ACC112 (cell line): ENCODE data around the gene RPRD1B.

ENCODE experiments used
- H2AFZ ChIP-seq: fragments of 200-600 bp; sonication (generic); one replicate; pipeline ENCODE4 v1.6.0; 2017; ENCODE audit warnings: antibody characterized with exemption, low read length; ENCODE audit not compliant: unreplicated experiment
- H3K27ac ChIP-seq: fragments of 200-600 bp; sonication (generic); 2 replicates; pipeline ENCODE4 v1.5.1; 2014; ENCODE audit warnings: low read depth, mild to moderate bottlenecking, antibody characterized with exemption, low read length, moderate library complexity
- H3K27me3 ChIP-seq: fragments of 200-600 bp; sonication (generic); 2 replicates; pipeline ENCODE4 v1.6.1; 2014; ENCODE audit warnings: mild to moderate bottlenecking, antibody characterized with exemption, low read length, moderate library complexity, mixed read lengths; ENCODE audit not compliant: insufficient read depth
- H3K36me3 ChIP-seq: fragments of 200-600 bp; sonication (generic); 2 replicates; pipeline ENCODE4 v1.6.1; 2016; ENCODE audit warnings: mild to moderate bottlenecking, antibody characterized with exemption, low read length, moderate library complexity, mixed read lengths; ENCODE audit not compliant: insufficient read depth
- H3K4me1 ChIP-seq: fragments of 200-600 bp; sonication (generic); one replicate; pipeline ENCODE4 v1.6.1; 2016; ENCODE audit warnings: low read length, mixed read lengths; ENCODE audit not compliant: insufficient read depth, unreplicated experiment, control insufficient read depth
- H3K4me3 ChIP-seq: fragments of 200-600 bp; sonication (generic); 2 replicates; pipeline ENCODE4 v1.5.1; 2014; ENCODE audit warnings: mild to moderate bottlenecking, low read depth, low read length
- H3K79me2 ChIP-seq: fragments of 200-600 bp; sonication (generic); one replicate; pipeline ENCODE4 v1.6.0; 2016; ENCODE audit warnings: low read length; ENCODE audit not compliant: control insufficient read depth, unreplicated experiment, insufficient read depth

Gene RPRD1B

GRCh38 chr20:38060536-38060935, 27.0 kb downstream of the RPRD1B start:
- H3K36me3 ChIP-seq, result peaks cover 26% of the 10 kb centered on the region
- peaks cover 9% of the 10 kb centered on the region for H3K79me2 ChIP-seq
- no peak overlapping the region for H3K27ac ChIP-seq
- H3K4me1 ChIP-seq, result peaks cover 17% of the 10 kb centered on the region
- H2AFZ ChIP-seq, result no peak overlapping the region
- no peaks in the 10 kb centered on the region for H3K27me3 ChIP-seq
- H3K4me3 ChIP-seq, result no peak overlapping the region

GRCh38 chr20:38061109-38061508, 27.6 kb downstream of the RPRD1B start:
- no peak overlapping the region for H3K27ac ChIP-seq
- H3K4me1 ChIP-seq, result peaks cover 15% of the 10 kb centered on the region
- peaks cover 4% of the 10 kb centered on the region for H3K79me2 ChIP-seq
- H3K36me3 ChIP-seq, result peaks cover 29% of the 10 kb centered on the region
- H3K4me3 ChIP-seq, result no peak overlapping the region
- H2AFZ ChIP-seq, result no peak overlapping the region
- H3K27me3 ChIP-seq, result no peaks in the 10 kb centered on the region

GRCh38 chr20:38062890-38063289, 29.3 kb downstream of the RPRD1B start:
- H3K36me3 ChIP-seq, result peaks cover 36% of the 10 kb centered on the region

GRCh38 chr20:38063911-38064530, 30.5 kb downstream of the RPRD1B start:
- H3K4me3 ChIP-seq, result no peak overlapping the region
- H3K79me2 ChIP-seq, result no peaks in the 10 kb centered on the region
- no peaks in the 10 kb centered on the region for H3K27me3 ChIP-seq
- H3K4me1 ChIP-seq, result peaks cover 10% of the 10 kb centered on the region
- H2AFZ ChIP-seq, result no peak overlapping the region
- no peak overlapping the region for H3K27ac ChIP-seq
- H3K36me3 ChIP-seq, result peaks cover 30% of the 10 kb centered on the region

More at GRCh38 chr20:38062890-38063289, 29.3 kb downstream of the RPRD1B start:
- H3K4me3 ChIP-seq, result no peak overlapping the region
- peaks cover 10% of the 10 kb centered on the region for H3K4me1 ChIP-seq
- no peak overlapping the region for H3K27ac ChIP-seq
- H3K27me3 ChIP-seq, result no peaks in the 10 kb centered on the region
- no peak overlapping the region for H2AFZ ChIP-seq
- H3K79me2 ChIP-seq, result no peaks in the 10 kb centered on the region

GRCh38 chr20:38065764-38066375, 32.3 kb downstream of the RPRD1B start:
- Histone ChIP-seq H3K4me1 (no peaks in the 10 kb centered on the region), H3K27me3 (no peaks in the 10 kb centered on the region), H3K27ac (no peak overlapping the region), H3K79me2 (no peaks in the 10 kb centered on the region), H3K4me3 (no peak overlapping the region), H3K36me3 (peaks cover 26% of the 10 kb centered on the region), H2AFZ (no peak overlapping the region)

GRCh38 chr20:38066969-38067716, 33.6 kb downstream of the RPRD1B start:
- no peak overlapping the region for H3K27ac ChIP-seq
- no peak overlapping the region for H2AFZ ChIP-seq
- H3K4me3 ChIP-seq, result no peak overlapping the region
- no peaks in the 10 kb centered on the region for H3K27me3 ChIP-seq
- no peaks in the 10 kb centered on the region for H3K4me1 ChIP-seq
- H3K79me2 ChIP-seq, result no peaks in the 10 kb centered on the region
- H3K36me3 ChIP-seq, result peaks cover 29% of the 10 kb centered on the region

GRCh38 chr20:38067717-38068365, 34.3 kb downstream of the RPRD1B start:
- H3K27me3 ChIP-seq, result no peaks in the 10 kb centered on the region
- H3K4me3 ChIP-seq, result no peak overlapping the region
- no peak overlapping the region for H3K27ac ChIP-seq
- H3K36me3 ChIP-seq, result peaks cover 29% of the 10 kb centered on the region
- H3K79me2 ChIP-seq, result no peaks in the 10 kb centered on the region
- H2AFZ ChIP-seq, result no peak overlapping the region
- peaks cover 4% of the 10 kb centered on the region for H3K4me1 ChIP-seq

GRCh38 chr20:38072898-38073297, 39.4 kb downstream of the RPRD1B start:
- Histone ChIP-seq H2AFZ (no peak overlapping the region), H3K4me3 (no peak overlapping the region), H3K27me3 (no peaks in the 10 kb centered on the region), H3K36me3 (peaks cover 16% of the 10 kb centered on the region), H3K27ac (peak overlapping the region; percentile 0; the same call in 1 of the 2 replicates), H3K79me2 (no peaks in the 10 kb centered on the region), H3K4me1 (peaks cover 23% of the 10 kb centered on the region)

- H3K4me3 ChIP-seq, result no peak overlapping the region
- H2AFZ ChIP-seq, result no peak overlapping the region
- H3K27me3 ChIP-seq, result no peaks in the 10 kb centered on the region
- no peaks in the 10 kb centered on the region for H3K79me2 ChIP-seq
- peaks cover 16% of the 10 kb centered on the region for H3K36me3 ChIP-seq
- H3K4me1 ChIP-seq, result peaks cover 23% of the 10 kb centered on the region
- H3K27ac ChIP-seq, result peak overlapping the region; percentile 0; the same call in 1 of the 2 replicates
Measured at GRCh38 chr20:38073307-38074071, 39.9 kb downstream of the RPRD1B start.
